ENCODE results near the gene CTCFL.

The CTCFL gene

GRCh38 chr20:57457243-57458095 lies 67.5 kb downstream of the CTCFL start:
- no peak for DNase-seq (ENCODE audit: extremely low read depth, low read depth)

GRCh38 chr20:57456116-57456515 lies 68.8 kb downstream of the CTCFL start:
- TF ChIP-seq CTCF (IDR thresholded peaks at IDR 0.05; ENCODE audit: low read depth, low read length): no peak
- DNase-seq (ENCODE audit: extremely low read depth, low read depth): no peak

More at GRCh38 chr20:57457243-57458095, 67.5 kb downstream of the CTCFL start:
- no peak for TF ChIP-seq CTCF (IDR thresholded peaks at IDR 0.05; ENCODE audit: low read depth, low read length)

- no peak for DNase-seq (ENCODE audit: extremely low read depth, low read depth)
- TF ChIP-seq CTCF (IDR thresholded peaks at IDR 0.05; ENCODE audit: low read depth, low read length): no peak
These were observed 69.6 kb downstream of the CTCFL start for GRCh38 chr20:57455386-57455785.

- DNase-seq (ENCODE audit: extremely low read depth, low read depth): no peak
- no peak for TF ChIP-seq CTCF (IDR thresholded peaks at IDR 0.05; ENCODE audit: low read depth, low read length)
These were observed 72.9 kb downstream of the CTCFL start for GRCh38 chr20:57451795-57452661.

GRCh38 chr20:57451431-57451794 lies 73.5 kb downstream of the CTCFL start:
- no peak for DNase-seq (ENCODE audit: extremely low read depth, low read depth)
- no peak for TF ChIP-seq CTCF (IDR thresholded peaks at IDR 0.05; ENCODE audit: low read depth, low read length)

- no peak for DNase-seq (ENCODE audit: extremely low read depth, low read depth)
These were observed 74.0 kb downstream of the CTCFL start for GRCh38 chr20:57450931-57451330.

More at GRCh38 chr20:57450931-57451330, 74.0 kb downstream of the CTCFL start:
- no peak for TF ChIP-seq CTCF (IDR thresholded peaks at IDR 0.05; ENCODE audit: low read depth, low read length)
